GM12864 (cell line): ENCODE measurements around the gene DAB1.

Experiments used
- DNase-seq: peaks from one replicate; pipeline ENCODE4 v3.0.0-alpha.2; 2011; ENCODE audit warnings: low read depth
- H3K4me3 ChIP-seq: 2 replicates; pipeline ENCODE4 v1.5.1; 2011; ENCODE audit warnings: mild to moderate bottlenecking, low read depth, low read length, control low read depth
- CTCF ChIP-seq: IDR thresholded peaks from 2 replicates; pipeline ENCODE4 v1.5.1; 2011; ENCODE audit warnings: low read depth, mild to moderate bottlenecking, moderate library complexity, low read length, control low read depth, inconsistent platforms; ENCODE audit errors: missing control alignments

DAB1 gene

GRCh38 chr1:56967900-56968832 lies 455.7 kb downstream of the DAB1 start:
- DNase-seq, result no peak
- no peak overlapping the region for H3K4me3 ChIP-seq
- TF ChIP-seq CTCF, result peak; percentile 39

GRCh38 chr1:56967355-56967754 lies 456.5 kb downstream of the DAB1 start:
- no peak for DNase-seq
- no peak for TF ChIP-seq CTCF

GRCh38 chr1:56966698-56966999 lies 457.2 kb downstream of the DAB1 start:
- no peak overlapping the region for H3K4me3 ChIP-seq
- DNase-seq, result no peak
- TF ChIP-seq CTCF, result no peak

More at GRCh38 chr1:56967355-56967754, 456.5 kb downstream of the DAB1 start:
- no peak overlapping the region for H3K4me3 ChIP-seq

GRCh38 chr1:56965916-56966697 lies 457.8 kb downstream of the DAB1 start, which contains the start of gene C8B:
Gene C8B (minus strand): TSS chr1:56966015. CDS start chr1:56965948, 67 bp downstream.
- TF ChIP-seq CTCF, result no peak
- DNase-seq, result no peak
- H3K4me3 ChIP-seq, result no peak within 1 kb of the TSS

- no peak overlapping the region for H3K4me3 ChIP-seq
- TF ChIP-seq CTCF, result no peak
- no peak for DNase-seq
Observed at GRCh38 chr1:56965191-56965590, 458.7 kb downstream of the DAB1 start.

- TF ChIP-seq CTCF, result no peak
Observed at GRCh38 chr1:56964349-56965017, 459.4 kb downstream of the DAB1 start.

More at GRCh38 chr1:56964349-56965017, 459.4 kb downstream of the DAB1 start:
- no peak overlapping the region for H3K4me3 ChIP-seq
- DNase-seq, result no peak
